Aortic smooth muscle cell (primary cell): ENCODE measurements around the gene TM9SF3. TPM values are rescaled to one million over a fixed set of nuclear protein-coding genes. Genes with fewer than 3 reads are reported as not detected.

Experiments used
- total RNA-seq: library from RNA; depleted of rRNA; stranded (reverse); fragments of >200 nt; gene quantifications from 2 replicates; pipeline ENCODE4 v1.2.3, GENCODE V29; 2014

TM9SF3 gene
- 115 and 129 TPM in 2 replicates for total RNA-seq

GRCh38 chr10:96586419-96587263 is at the start of gene TM9SF3:
TM9SF3 (minus strand) TSS chr10:96587012; CDS start chr10:96586835, 177 bp downstream.

DNA sequence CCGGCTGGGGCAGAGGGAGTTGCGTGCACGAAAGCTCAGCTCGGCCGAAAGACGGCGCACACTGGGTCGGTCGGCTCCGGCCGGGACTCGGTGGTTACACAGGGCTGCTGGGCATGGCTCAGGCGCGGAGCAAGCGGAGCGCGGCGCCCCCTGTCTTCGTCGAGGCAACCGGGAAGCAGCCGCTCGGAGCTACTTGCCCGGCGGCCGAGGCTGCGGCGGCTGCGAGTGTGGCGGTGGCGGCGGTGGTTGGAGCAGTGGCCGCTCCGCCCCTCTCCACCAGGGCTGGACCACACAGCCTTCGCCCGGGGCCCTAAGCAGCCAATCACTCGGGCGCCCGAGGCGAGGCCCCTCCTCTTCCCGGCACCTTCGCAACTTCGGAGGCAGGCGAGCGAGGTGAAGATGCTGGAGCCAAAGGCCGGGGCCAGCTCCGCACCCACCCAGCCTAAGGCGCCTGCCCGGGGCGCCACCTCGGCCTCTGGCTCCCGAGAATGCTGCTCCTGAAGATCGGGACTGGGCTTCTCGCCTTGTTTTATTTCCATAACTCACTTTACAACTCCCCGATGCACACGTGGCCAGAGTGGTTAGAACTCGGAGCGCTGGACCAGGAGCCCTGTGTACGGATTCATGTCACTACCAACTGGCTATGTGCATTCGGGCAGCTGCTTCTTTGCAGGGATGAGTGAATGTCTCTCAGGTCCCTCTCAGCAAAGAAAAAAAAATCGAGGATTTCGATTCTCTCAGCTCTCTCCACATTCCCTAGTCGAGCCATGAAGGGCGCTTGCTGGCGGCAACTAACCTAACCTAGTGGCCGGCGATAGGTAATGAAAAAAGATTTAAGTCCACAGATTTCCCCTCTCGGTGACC is 72.9 kb downstream of the TM9SF3 start, which contains the start of gene TLL2:
Gene TLL2 (minus strand): TSS at position 229 of the 864 bp plus-strand sequence. CDS start 241 bp downstream, outside the sequence.

Other genes with a start within 250 kb of the TM9SF3 start
- not detected in 2 replicates for gene OPALIN, start 228.0 kb downstream of the TM9SF3 start, total RNA-seq
- gene TLL2, start 73.1 kb downstream of the TM9SF3 start, total RNA-seq: under 0.01 and 0.06 TPM in 2 replicates
- under 0.01 and 0.06 TPM in 2 replicates for gene PIK3AP1, start 133.5 kb upstream of the TM9SF3 start, total RNA-seq
- 11.0 and 15.0 TPM in 2 replicates for gene LCOR, start 245.3 kb upstream of the TM9SF3 start, total RNA-seq